ENCODE measurements around the gene ANKDD1B. TPM values are rescaled to one million over a fixed set of nuclear protein-coding genes. Genes with fewer than 3 reads are reported as not detected.
A peak's percentile ranks its signal among the peaks of the same experiment; 100 is the strongest.

ANKDD1B gene
- total and polyA plus RNA-seq, 9 of the 15 experiments (the other 6 are each of a cell fraction or from before 2014, with no cell fraction given), result 0.04 to 0.29 (median 0.18) TPM; not detected in 1

- WGBS (ENCODE audit: insufficient coverage, low coverage, missing lambda C conversion rate), result 58% methylated on average over 1 of the region's 1 CpG
- Histone ChIP-seq H3K4me3 (no peak overlapping the region), H3K4me2 (ENCODE audit: insufficient read depth, low read length) (no peak overlapping the region), H3K9ac (ENCODE audit: insufficient read depth in 1 of 2, low read depth in 2 of 2, low read length in 2 of 2) (no peak overlapping the region), H3K27ac (ENCODE audit: extremely low read depth, low read depth, low read length) (peak overlapping the region; percentile 31; the same call in 1 of the 3 replicates), H4K20me1 (replicated peaks; ENCODE audit: control insufficient read depth, insufficient read depth, low read length) (no peaks in the 10 kb centered on the region), H2AFZ (ENCODE audit: low read depth, low read length) (no peak overlapping the region), H3K36me3 (ENCODE audit: control insufficient read depth, insufficient read depth, low read length) (peaks cover 62% of the 10 kb centered on the region), H3K9me1 (ENCODE audit: control insufficient read depth, insufficient read depth, low read length) (no peaks in the 10 kb centered on the region), H3K9me3 (replicated peaks; ENCODE audit: control insufficient read depth, insufficient read depth, low read depth, low read length) (no peaks in the 10 kb centered on the region), H3K27me3 (ENCODE audit: control insufficient read depth in 2 of 2, insufficient read depth in 2 of 2, low read length in 2 of 2) (no peaks in the 10 kb centered on the region), H3K79me2 (ENCODE audit: control insufficient read depth, insufficient read depth, low read length) (peaks cover 58% of the 10 kb centered on the region), H3K4me1 (replicated peaks in 1 of 2; ENCODE audit: control insufficient read depth in 2 of 2, insufficient read depth in 2 of 2, low read length in 2 of 2) (peaks cover 0 to 23% of the 10 kb centered on the region in 2 experiments; a peak in 2 of 5 replicates)
- intact Hi-C loops (cut with micrococcal nuclease), result no loop called here
- FAIRE-seq, result no peak
- ATAC-seq, result 0 out of 3 replicates have a peak, but pooled peaks have one; percentile 19
- ChIA-PET POLR2A (interaction anchor here (0.5 kb wide), 2 partner anchors 186 to 481 kb away, joined by 3 to 4 read pairs; no protein-coding TSS in a partner anchor), CTCF (ENCODE audit: low intra/inter-chr PET ratio) (no interaction called here)
- no TSS peak for BruUV-seq (replicated peaks)
- DNase-seq (ENCODE audit: extremely low read depth in 1 of 4, low spot score in 3 of 4), result no peak
- in situ Hi-C loops (cut with MboI), result no loop called here
- TF ChIP-seq ZNF316 (IDR thresholded peaks at IDR 0.05) (peak; percentile 72), ZNF274 (IDR thresholded peaks at IDR 0.05; ENCODE audit: borderline replicate concordance, low read depth, low read length) (no peak), ZBTB2 (IDR thresholded peaks at IDR 0.05) (no peak), MEF2A (IDR thresholded peaks at IDR 0.05; ENCODE audit: control insufficient read depth, low read depth, low read length) (no peak), ATF3 (IDR thresholded peaks at IDR 0.05) (no peak), ATF3 (CRISPR knock-in tag; conservative IDR thresholded peaks at IDR 0.05) (no peak), JUN (IDR thresholded peaks at IDR 0.05; ENCODE audit: borderline replicate concordance, low read depth, low read length) (no peak), JUN (CRISPR knock-in tag; IDR thresholded peaks at IDR 0.05; ENCODE audit: borderline replicate concordance) (no peak), HINFP (tag; conservative IDR thresholded peaks at IDR 0.05; ENCODE audit: low read depth) (no peak), ZNF444 (CRISPR knock-in tag; IDR thresholded peaks at IDR 0.05) (no peak), MAFK (IDR thresholded peaks at IDR 0.05; ENCODE audit: low read length) (0 out of 2 replicates have a peak, but pooled peaks have one; percentile 6), PHB2 (IDR thresholded peaks at IDR 0.05; ENCODE audit: low read depth) (no peak), MNT (conservative IDR thresholded peaks at IDR 0.05) (no peak), GTF2E2 (tag; IDR thresholded peaks at IDR 0.05) (no peak), SPI1 (IDR thresholded peaks at IDR 0.05; ENCODE audit: borderline replicate concordance, low read depth, low read length) (no peak), CBX8 (IDR thresholded peaks at IDR 0.05; ENCODE audit: borderline replicate concordance, extremely low read depth, low read depth, low read length, poor library complexity, severe bottlenecking) (no peak)
These were observed 99.4 kb downstream of the ANKDD1B start for GRCh38 chr5:75710637-75711036.

Data from K562 (cell line).